Activated CD8-positive, alpha-beta memory T cell treated with anti-CD3 and anti-CD28 coated beads, Interleukin-2, amount 50 U/mL, for 1 hour (primary cell): ENCODE measurements around the gene HOXB6.

Experiments used
- DNase-seq: peaks from one replicate; pipeline ENCODE4 v3.0.0-alpha.2; 2020; ENCODE audit errors: extremely low read depth

The HOXB6 gene

DNA sequence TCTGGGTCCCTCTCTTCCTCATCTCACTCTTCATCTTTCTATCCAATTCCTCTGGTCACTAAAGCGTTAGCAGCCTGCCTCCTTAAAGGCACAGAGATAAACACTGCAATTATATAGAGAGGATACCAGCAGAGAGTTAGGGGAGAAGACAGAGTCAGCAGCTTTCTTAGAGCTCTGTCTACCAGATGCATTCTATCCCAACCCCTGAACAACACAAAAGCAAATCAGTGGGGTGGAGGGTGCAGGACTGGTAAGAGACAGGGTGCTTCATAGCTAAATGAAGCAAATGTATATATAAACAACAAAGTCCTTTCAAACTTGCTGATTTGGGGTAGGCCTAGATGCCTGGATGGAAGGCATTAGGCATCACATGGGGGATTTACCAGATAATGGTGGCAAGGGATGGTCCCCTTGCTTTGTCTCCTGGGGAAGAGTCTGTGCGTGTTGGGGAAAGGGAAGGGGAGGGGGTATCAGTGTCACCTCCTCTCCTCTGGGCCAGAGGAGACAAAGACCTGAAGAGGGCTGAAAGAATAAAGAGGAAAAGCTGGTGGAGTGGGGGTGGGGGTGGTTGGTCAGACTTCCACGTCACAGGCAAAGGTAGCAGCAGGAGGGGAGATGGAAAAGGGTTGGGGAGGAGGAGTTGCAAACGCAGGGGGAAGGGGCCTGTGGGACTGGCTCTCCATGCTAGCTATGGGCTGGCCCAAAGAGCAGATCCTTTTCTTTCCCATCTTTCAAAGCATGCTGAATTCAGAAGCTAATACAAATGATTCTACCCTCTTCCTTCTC lies 38.7 kb downstream of the HOXB6 start:
- no peak for DNase-seq

- no peak for DNase-seq
Measured at GRCh38 chr17:48565022-48565554, 39.7 kb downstream of the HOXB6 start.

GRCh38 chr17:48564188-48565021 lies 40.4 kb downstream of the HOXB6 start:
- DNase-seq = no peak

DNA sequence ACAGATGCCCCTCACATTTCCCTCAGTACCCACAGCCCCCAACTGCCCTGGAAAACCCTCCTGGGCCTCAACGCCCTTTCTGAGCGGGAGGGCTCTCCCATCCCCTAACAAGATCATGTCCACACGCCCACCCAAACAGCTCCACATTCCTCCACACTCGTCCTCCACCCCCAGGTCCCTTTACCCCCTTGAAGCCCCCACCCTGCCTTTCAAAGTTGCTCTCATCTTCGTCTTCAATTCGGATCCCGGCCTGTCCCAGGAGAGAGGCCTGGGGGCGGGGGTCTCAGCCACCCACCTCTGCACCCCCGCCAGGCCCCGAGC lies 41.0 kb downstream of the HOXB6 start:
- no peak for DNase-seq

DNA sequence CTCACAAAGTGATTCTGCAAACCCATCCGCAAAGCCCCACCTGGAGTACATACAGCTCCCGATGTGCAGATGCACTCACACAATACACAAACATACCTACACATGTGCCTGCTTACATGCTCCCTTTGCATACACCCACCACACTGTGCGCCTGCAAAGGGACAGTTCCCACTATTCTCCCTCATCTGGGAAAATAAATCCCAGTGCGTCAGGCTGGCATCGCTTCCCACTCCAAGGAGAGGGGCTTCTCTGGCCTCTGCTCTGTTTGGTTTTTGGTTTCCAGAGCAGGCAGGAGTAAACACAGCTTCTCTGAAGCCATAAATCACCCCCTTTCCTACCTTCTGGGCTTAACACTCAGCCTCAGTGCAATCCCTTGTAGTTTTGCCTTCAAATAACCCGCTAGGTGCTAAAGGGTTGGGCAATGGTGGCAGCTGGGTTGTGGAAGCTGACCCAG lies 41.4 kb downstream of the HOXB6 start:
- no peak for DNase-seq

- no peak for DNase-seq
Measured at GRCh38 chr17:48562934-48563333, 41.9 kb downstream of the HOXB6 start.

DNA sequence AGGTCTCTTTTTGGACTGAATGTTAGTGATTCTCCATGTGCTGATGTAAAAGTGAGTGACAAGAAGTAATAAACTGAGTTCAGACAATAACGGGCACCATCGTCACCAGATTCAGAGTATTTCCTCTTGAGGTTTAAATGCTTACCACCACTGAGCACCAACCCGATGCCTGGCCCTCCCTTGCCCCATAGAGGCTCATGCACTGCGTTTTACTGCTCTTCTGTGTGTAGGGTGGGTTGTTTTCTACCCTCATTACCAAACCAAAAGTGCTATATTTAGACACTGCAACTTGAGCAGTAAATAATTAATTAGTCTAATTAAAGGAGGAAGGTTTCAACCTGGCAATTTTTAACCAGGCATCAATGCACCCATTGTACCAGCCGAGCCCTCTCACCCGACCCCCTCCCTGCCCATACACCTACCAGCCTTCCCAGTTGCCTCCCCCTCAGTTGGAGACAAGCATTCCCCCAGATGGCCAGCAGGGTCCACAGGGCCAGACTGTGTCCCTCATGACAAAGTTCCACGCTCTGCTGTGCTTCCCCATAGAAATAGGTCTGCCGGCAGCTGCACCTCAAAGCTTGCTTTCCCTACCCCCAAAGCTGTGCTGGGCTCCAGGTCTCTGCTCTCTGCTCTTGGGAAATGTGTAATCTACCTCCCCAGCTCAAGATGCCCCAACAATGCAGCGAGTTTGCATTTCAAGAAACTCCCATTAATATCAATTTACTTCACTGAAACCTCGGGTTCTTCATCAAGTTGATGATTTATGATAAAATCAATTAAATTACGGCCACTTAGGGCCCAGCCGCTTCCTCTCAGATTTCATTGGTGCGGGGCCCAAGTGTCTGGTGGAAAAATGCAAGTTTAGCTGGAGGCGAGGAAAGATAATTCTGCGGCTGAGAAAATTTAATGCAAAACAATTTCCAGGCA lies 42.6 kb downstream of the HOXB6 start:
- DNase-seq = no peak

DNA sequence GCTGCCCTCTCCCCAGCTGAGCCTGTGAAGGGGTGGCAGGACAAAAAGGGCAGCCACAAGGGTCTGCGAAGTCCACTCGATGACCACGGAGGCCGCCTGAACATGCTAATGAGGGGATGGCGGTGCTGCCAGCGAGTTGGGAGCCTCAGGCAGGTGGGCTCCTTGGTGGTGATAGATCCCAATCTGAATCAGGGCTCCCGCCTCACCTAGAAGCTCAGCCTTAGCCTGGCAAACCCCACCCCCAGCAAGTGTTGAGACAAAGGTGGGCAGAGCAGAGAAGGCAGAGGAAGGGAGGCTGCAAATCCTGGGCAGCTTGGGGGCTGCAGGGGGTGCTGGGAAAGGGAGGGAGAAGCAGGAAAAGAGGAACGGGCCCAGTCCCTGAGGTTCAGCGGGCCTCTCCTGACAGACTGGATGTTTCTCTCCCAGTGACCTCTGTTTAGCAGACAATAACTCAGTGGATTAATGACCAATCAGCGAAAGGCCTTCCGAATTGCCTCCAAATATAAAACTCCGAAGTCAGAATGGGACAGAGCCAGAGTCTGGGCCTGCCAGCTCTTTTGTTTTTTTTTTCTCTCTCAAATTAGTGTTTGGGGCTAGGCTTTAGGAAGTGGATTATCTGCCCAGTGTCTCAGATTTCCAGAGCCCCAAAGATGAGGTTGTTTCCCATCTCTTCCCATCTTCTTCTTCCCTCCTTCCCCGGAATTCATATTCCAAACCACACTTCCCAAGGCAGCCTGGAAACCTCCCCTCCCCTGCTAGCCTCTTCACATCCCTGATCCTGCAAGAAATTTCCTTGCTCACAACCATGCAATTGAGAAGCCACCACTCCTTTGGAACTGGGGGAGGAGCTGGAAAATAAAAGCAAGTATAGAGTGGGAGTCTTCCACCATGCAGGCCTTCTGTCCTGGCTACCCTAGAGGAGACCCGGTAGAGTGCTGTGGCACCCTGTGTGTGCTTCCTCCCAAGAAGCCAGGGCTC lies 44.7 kb downstream of the HOXB6 start:
- DNase-seq = no peak

- no peak for DNase-seq
Measured at GRCh38 chr17:48559122-48559839, 45.5 kb downstream of the HOXB6 start.

- DNase-seq = no peak
Measured at GRCh38 chr17:48558831-48559121, 46.0 kb downstream of the HOXB6 start.

DNA sequence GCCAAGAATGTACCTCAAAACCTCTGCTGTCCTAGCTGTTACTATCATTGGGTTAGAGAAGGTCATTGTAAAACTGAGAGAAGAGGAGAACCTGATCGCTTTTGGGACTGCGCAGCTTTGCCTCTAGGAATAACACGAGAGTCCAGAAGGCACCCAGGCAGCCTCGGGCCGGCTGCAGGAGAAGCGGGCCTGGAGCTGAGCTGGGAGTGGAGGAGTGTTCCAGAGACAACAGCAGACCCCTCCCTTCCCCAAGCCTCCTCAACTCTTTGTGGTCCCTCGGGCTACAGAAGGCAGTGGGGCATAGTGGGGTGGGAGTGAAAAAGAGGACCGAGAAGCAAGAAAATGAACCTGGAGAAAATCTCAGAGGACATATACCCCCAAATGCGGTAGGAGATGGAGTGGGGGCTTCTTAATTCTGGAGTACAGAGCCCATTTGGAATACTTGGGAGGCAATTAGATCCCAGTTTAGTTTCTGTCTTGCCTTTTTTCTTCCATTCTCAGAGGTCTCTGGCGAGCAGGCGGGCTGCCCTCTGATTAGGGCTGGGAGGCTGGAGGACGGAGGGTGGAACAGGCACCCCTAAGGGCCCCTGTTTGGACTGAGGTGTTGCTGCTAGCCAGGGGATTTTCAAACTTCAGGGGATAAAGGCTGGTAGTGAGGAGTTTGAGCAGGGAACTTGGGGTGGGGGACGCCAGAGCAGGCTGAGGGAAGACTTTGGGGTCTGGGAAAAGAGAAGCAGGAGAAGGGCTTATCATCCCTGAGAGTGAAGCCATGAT lies 46.5 kb downstream of the HOXB6 start:
- DNase-seq = no peak

- no peak for DNase-seq
Measured at GRCh38 chr17:48556576-48557401, 48.0 kb downstream of the HOXB6 start.

DNA sequence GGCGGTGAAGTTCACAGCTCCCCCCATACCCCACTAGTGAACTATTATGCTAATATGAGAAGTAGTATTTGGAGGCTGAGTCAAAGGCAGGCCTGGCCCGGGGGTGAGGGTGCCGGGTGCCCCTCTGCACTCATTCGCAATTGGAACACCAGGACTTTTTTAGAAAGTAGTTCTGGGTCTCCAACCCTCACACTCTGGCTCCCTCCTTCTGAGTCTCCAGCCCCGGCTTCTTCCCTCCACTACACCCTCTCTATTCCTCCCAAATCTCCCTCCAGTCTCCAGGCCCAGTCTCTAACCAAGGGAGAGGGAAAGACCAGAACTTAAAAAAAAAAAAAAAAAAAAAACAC lies 48.6 kb downstream of the HOXB6 start:
- no peak for DNase-seq

- DNase-seq = no peak
Measured at GRCh38 chr17:48555258-48556228, 49.2 kb downstream of the HOXB6 start.

GRCh38 chr17:48554412-48555257 lies 50.2 kb downstream of the HOXB6 start:
- DNase-seq = no peak

DNA sequence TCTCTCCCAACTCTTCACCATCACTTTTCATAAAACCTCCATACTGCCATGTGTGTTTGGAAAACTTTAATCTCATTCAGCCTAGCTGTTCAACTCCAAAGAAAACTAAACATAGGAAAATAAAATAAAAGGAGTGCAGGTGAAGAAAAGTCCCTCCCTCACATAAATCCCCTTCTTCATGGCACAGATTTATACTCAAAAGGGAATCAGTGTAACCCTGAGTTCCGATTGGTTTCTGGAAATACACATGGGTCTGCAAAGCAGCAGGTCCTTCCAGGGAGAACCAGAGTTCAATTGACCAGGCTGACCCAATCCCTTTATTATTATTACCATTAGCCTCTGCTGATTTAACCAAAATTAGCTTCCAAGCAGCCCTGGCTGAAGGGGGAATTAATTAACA lies 51.0 kb downstream of the HOXB6 start:
- DNase-seq = no peak

- no peak for DNase-seq
Measured at GRCh38 chr17:48553190-48553547, 51.6 kb downstream of the HOXB6 start.
